A549 (cell line): ENCODE data around the gene ZBED4.

Experiments
- CTCF ChIP-seq: fragments of >200 bp; sonication (Bioruptor Twin); formaldehyde crosslinking; IDR thresholded peaks from 3 replicates; pipeline ENCODE4 v1.5.1; 2016
- MAFK ChIP-seq: fragments of 450-650 bp; IDR thresholded peaks from 2 replicates; pipeline ENCODE4 v1.6.1; 2014; ENCODE audit not compliant: partially characterized antibody

GRCh38 chr22:49850959-49851802, 2.5 kb upstream of the ZBED4 start:
- no peak for TF ChIP-seq CTCF
- no peak for TF ChIP-seq MAFK
